Suprapubic skin (tissue), 3 donors: ENCODE data around the gene BUB1B.

Experiments
- EP300 ChIP-seq: sonication (generic); formaldehyde crosslinking; IDR thresholded peaks from one replicate; pipeline ENCODE4 v1.6.1; 2017; ENCODE audit warnings: antibody characterized with exemption
- POLR2A ChIP-seq, 2 donors: fragments of 450-650 bp; IDR thresholded peaks; one replicate each; pipeline ENCODE4 v1.6.1; 2017; ENCODE audit warnings: antibody characterized with exemption in 2 of 2, mild to moderate bottlenecking in 2 of 2, moderate library complexity in 2 of 2
- TF ChIP-seq, protein P1 (sequence below), 2 donors: fragments of 200-600 bp in 1 of 2; fragments of 450-650 bp in 1 of 2; sonication (generic) in 1 of 2; IDR thresholded peaks; one replicate each; pipeline ENCODE4 v1.5.1; 2016 to 2019; ENCODE audit warnings: antibody characterized with exemption in 2 of 2, mild to moderate bottlenecking in 1 of 2, moderate library complexity in 1 of 2

- TF ChIP-seq, protein P1, sequence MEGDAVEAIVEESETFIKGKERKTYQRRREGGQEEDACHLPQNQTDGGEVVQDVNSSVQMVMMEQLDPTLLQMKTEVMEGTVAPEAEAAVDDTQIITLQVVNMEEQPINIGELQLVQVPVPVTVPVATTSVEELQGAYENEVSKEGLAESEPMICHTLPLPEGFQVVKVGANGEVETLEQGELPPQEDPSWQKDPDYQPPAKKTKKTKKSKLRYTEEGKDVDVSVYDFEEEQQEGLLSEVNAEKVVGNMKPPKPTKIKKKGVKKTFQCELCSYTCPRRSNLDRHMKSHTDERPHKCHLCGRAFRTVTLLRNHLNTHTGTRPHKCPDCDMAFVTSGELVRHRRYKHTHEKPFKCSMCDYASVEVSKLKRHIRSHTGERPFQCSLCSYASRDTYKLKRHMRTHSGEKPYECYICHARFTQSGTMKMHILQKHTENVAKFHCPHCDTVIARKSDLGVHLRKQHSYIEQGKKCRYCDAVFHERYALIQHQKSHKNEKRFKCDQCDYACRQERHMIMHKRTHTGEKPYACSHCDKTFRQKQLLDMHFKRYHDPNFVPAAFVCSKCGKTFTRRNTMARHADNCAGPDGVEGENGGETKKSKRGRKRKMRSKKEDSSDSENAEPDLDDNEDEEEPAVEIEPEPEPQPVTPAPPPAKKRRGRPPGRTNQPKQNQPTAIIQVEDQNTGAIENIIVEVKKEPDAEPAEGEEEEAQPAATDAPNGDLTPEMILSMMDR (IDR thresholded peaks at IDR 0.05): no peak
- no peak for TF ChIP-seq POLR2A (IDR thresholded peaks at IDR 0.05)
- no peak for TF ChIP-seq EP300
Measured at GRCh38 chr15:40243126-40243810, 82.4 kb downstream of the BUB1B start.
